ENCODE measurements around the gene MDK.

Gene MDK

GRCh38 chr11:46383974-46384701 is 2.7 kb downstream of the MDK start:
- no peak for DNase-seq

- no peak for DNase-seq
Observed at GRCh38 chr11:46385169-46386004, 3.9 kb downstream of the MDK start.

GRCh38 chr11:46386005-46386578 is 4.6 kb downstream of the MDK start:
- DNase-seq = no peak

GRCh38 chr11:46386674-46387073 is 5.2 kb downstream of the MDK start:
- no peak for DNase-seq

GRCh38 chr11:46387456-46387855 is 6.0 kb downstream of the MDK start:
- DNase-seq = no peak

- DNase-seq = no peak
Observed at GRCh38 chr11:46387919-46388618, 6.6 kb downstream of the MDK start.

GRCh38 chr11:46388619-46389449 is 7.4 kb downstream of the MDK start:
- DNase-seq = no peak

- peak; percentile 61 for DNase-seq
Observed at GRCh38 chr11:46389450-46390330, 8.2 kb downstream of the MDK start.

- DNase-seq = no peak
Observed at GRCh38 chr11:46390331-46391171, 9.1 kb downstream of the MDK start.

GRCh38 chr11:46391186-46391577 is 9.7 kb downstream of the MDK start:
- no peak for DNase-seq

- DNase-seq = peak; percentile 47
Observed at GRCh38 chr11:46391578-46392420, 10.3 kb downstream of the MDK start, which contains the start of gene CHRM4. TSS of gene CHRM4 (minus strand) at chr11:46391776. CDS start at chr11:46386557, 5,219 bp downstream.

GRCh38 chr11:46392421-46393230 is 11.2 kb downstream of the MDK start:
- peak; percentile 74 for DNase-seq

GRCh38 chr11:46393231-46393616 is 11.8 kb downstream of the MDK start:
- DNase-seq = no peak

GRCh38 chr11:46393759-46394158 is 12.3 kb downstream of the MDK start:
- no peak for DNase-seq

- no peak for DNase-seq
Observed at GRCh38 chr11:46397526-46397925, 16.1 kb downstream of the MDK start.

GRCh38 chr11:46402957-46403902 is 21.8 kb downstream of the MDK start:
- no peak for DNase-seq

- no peak for DNase-seq
Observed at GRCh38 chr11:46404476-46405017, 23.1 kb downstream of the MDK start.
